Chondrocyte (in vitro differentiated cells): ENCODE results near the gene FAM227B. TPM values are rescaled to one million over a fixed set of nuclear protein-coding genes. Genes with fewer than 3 reads are reported as not detected.

ENCODE experiments used
- DNase-seq: peaks from one replicate; pipeline ENCODE4 v3.0.0; 2021; ENCODE audit warnings: mixed read lengths, low spot score
- H3K27ac Mint-ChIP-seq: one replicate; pipeline ENCODE4 v1.8.0; 2021; ENCODE audit warnings: mild to moderate bottlenecking, moderate library complexity, mixed read lengths; ENCODE audit not compliant: unreplicated experiment
- H3K27me3 Mint-ChIP-seq: 2 replicates; pipeline ENCODE4 v1.8.0; 2021; ENCODE audit warnings: low read depth, mixed read lengths
- H3K36me3 Mint-ChIP-seq: 2 replicates; pipeline ENCODE4 v1.8.0; 2021; ENCODE audit warnings: low read depth, mixed read lengths
- H3K4me1 Mint-ChIP-seq: 2 replicates; pipeline ENCODE4 v1.8.0; 2021; ENCODE audit warnings: low read depth, mild to moderate bottlenecking, mixed read lengths
- H3K4me3 Mint-ChIP-seq: one replicate; pipeline ENCODE4 v1.8.0; 2021; ENCODE audit warnings: mild to moderate bottlenecking, moderate library complexity, mixed read lengths; ENCODE audit not compliant: unreplicated experiment
- H3K9me3 Mint-ChIP-seq: 2 replicates; pipeline ENCODE4 v1.8.0; 2021; ENCODE audit warnings: low read depth, mixed read lengths
- CTCF ChIP-seq: fragments of 200-600 bp; sonication (generic); IDR thresholded peaks from 2 replicates; pipeline ENCODE4 v1.5.0; 2021; ENCODE audit warnings: antibody characterized with exemption, mild to moderate bottlenecking, moderate library complexity
- total RNA-seq: library from RNA; stranded (reverse); gene quantifications from 3 replicates; pipeline ENCODE4 v1.2.1, GENCODE V29; 2021

The FAM227B gene
- total RNA-seq, 1 donor from 2014 or later: 2.2 TPM

GRCh38 chr15:49652922-49653321 is 32.3 kb upstream of the FAM227B start:
- H3K9me3 Mint-ChIP-seq: peaks cover 38% of the 10 kb centered on the region
- no peaks in the 10 kb centered on the region for H3K27me3 Mint-ChIP-seq
- no peak for DNase-seq
- no peak overlapping the region for H3K4me3 Mint-ChIP-seq
- no peaks in the 10 kb centered on the region for H3K4me1 Mint-ChIP-seq
- peaks cover 8% of the 10 kb centered on the region for H3K36me3 Mint-ChIP-seq
- no peak for TF ChIP-seq CTCF
- H3K27ac Mint-ChIP-seq: no peak overlapping the region

GRCh38 chr15:49650676-49651075 is 30.1 kb upstream of the FAM227B start:
- no peak for DNase-seq
- H3K4me3 Mint-ChIP-seq: no peak overlapping the region
- peaks cover 9% of the 10 kb centered on the region for H3K36me3 Mint-ChIP-seq
- no peak for TF ChIP-seq CTCF
- H3K27me3 Mint-ChIP-seq: no peaks in the 10 kb centered on the region
- H3K4me1 Mint-ChIP-seq: peaks cover 12% of the 10 kb centered on the region
- no peak overlapping the region for H3K27ac Mint-ChIP-seq
- H3K9me3 Mint-ChIP-seq: peaks cover 33% of the 10 kb centered on the region

GRCh38 chr15:49649987-49650386 is 29.4 kb upstream of the FAM227B start:
- Mint-ChIP-seq H3K27ac (no peak overlapping the region), H3K9me3 (peaks cover 26% of the 10 kb centered on the region), H3K36me3 (peaks cover 9% of the 10 kb centered on the region), H3K4me1 (peaks cover 19% of the 10 kb centered on the region), H3K27me3 (no peaks in the 10 kb centered on the region), H3K4me3 (no peak overlapping the region)
- no peak for TF ChIP-seq CTCF
- no peak for DNase-seq

GRCh38 chr15:49646891-49647290 is 26.3 kb upstream of the FAM227B start:
- H3K36me3 Mint-ChIP-seq: peaks cover 8% of the 10 kb centered on the region
- peaks cover 3% of the 10 kb centered on the region for H3K9me3 Mint-ChIP-seq
- peaks cover 27% of the 10 kb centered on the region for H3K4me1 Mint-ChIP-seq
- H3K27me3 Mint-ChIP-seq: no peaks in the 10 kb centered on the region
- no peak overlapping the region for H3K4me3 Mint-ChIP-seq
- peak overlapping the region; percentile 6 for H3K27ac Mint-ChIP-seq
- no peak for DNase-seq
- TF ChIP-seq CTCF: no peak

GRCh38 chr15:49645941-49646340 is 25.3 kb upstream of the FAM227B start:
- peaks cover 27% of the 10 kb centered on the region for H3K4me1 Mint-ChIP-seq
- no peaks in the 10 kb centered on the region for H3K9me3 Mint-ChIP-seq
- no peak for TF ChIP-seq CTCF
- no peaks in the 10 kb centered on the region for H3K27me3 Mint-ChIP-seq
- H3K4me3 Mint-ChIP-seq: no peak overlapping the region
- H3K27ac Mint-ChIP-seq: peak overlapping the region; percentile 68
- peaks cover 6% of the 10 kb centered on the region for H3K36me3 Mint-ChIP-seq
- no peak for DNase-seq
